ENCODE measurements around the gene MREG.

MREG gene

GRCh38 chr2:215917953-215918620 lies 95.3 kb downstream of the MREG start:
- DNase-seq: no peak

- no peak for DNase-seq
Measured at GRCh38 chr2:215915441-215915840, 97.9 kb downstream of the MREG start.

GRCh38 chr2:215914777-215915165 lies 98.6 kb downstream of the MREG start:
- DNase-seq: no peak

- no peak for DNase-seq
Measured at GRCh38 chr2:215914054-215914776, 99.1 kb downstream of the MREG start.

GRCh38 chr2:215912299-215912842 lies 101.0 kb downstream of the MREG start:
- no peak for DNase-seq

- no peak for DNase-seq
Measured at GRCh38 chr2:215911301-215912085, 101.9 kb downstream of the MREG start.

- DNase-seq: no peak
Measured at GRCh38 chr2:215910180-215910579, 103.2 kb downstream of the MREG start.

GRCh38 chr2:215907147-215907546 lies 106.2 kb downstream of the MREG start:
- no peak for DNase-seq

GRCh38 chr2:215906458-215906857 lies 106.9 kb downstream of the MREG start:
- DNase-seq: no peak

GRCh38 chr2:215905691-215906090 lies 107.7 kb downstream of the MREG start:
- DNase-seq: no peak

- no peak for DNase-seq
Measured at GRCh38 chr2:215904101-215904500, 109.2 kb downstream of the MREG start.

GRCh38 chr2:215903203-215903602 lies 110.1 kb downstream of the MREG start:
- no peak for DNase-seq

GRCh38 chr2:215901796-215902195 lies 111.6 kb downstream of the MREG start:
- no peak for DNase-seq

- DNase-seq: no peak
Measured at GRCh38 chr2:215900843-215901242, 112.5 kb downstream of the MREG start.

GRCh38 chr2:215900203-215900611 lies 113.1 kb downstream of the MREG start:
- no peak for DNase-seq

- DNase-seq: no peak
Measured at GRCh38 chr2:215899141-215900074, 113.9 kb downstream of the MREG start.

GRCh38 chr2:215898363-215898762 lies 115.0 kb downstream of the MREG start:
- no peak for DNase-seq

GRCh38 chr2:215896921-215897320 lies 116.4 kb downstream of the MREG start:
- DNase-seq: no peak

GRCh38 chr2:215895330-215895729 lies 118.0 kb downstream of the MREG start:
- no peak for DNase-seq
